ENCODE measurements around the gene SHE. TPM values are rescaled to one million over a fixed set of nuclear protein-coding genes. Genes with fewer than 3 reads are reported as not detected.
"Not testable (repeated sequence)": the region's sequence is repeated elsewhere in the genome, so short reads cannot be mapped to it uniquely, and the experiment has no call there.

The SHE gene
- total and polyA plus RNA-seq, 9 donors: 7.3 to 10.4 (median 8.4) TPM

GRCh38 chr1:154539486-154540483 lies 37.6 kb upstream of the SHE start:
- 77% methylated on average over 4 of the region's 9 CpGs for WGBS (ENCODE audit: insufficient coverage)
- H3K36me3 ChIP-seq (ENCODE audit: control insufficient read depth, insufficient read depth, low read length): no peaks in the 10 kb centered on the region
- no peak overlapping the region for H3K4me3 ChIP-seq (ENCODE audit: low read length)

GRCh38 chr1:154536570-154536969 lies 34.4 kb upstream of the SHE start:
- H3K27me3 ChIP-seq (ENCODE audit: control insufficient read depth, insufficient read depth, low read length): peaks cover 13% of the 10 kb centered on the region
- 69% methylated on average over 6 of the region's 7 CpGs for WGBS (ENCODE audit: insufficient coverage)
- H3K36me3 ChIP-seq (ENCODE audit: control insufficient read depth, insufficient read depth, low read length): no peaks in the 10 kb centered on the region
- no peak overlapping the region for H3K4me3 ChIP-seq (ENCODE audit: low read length)
- DNase-seq: no peak
- no peak overlapping the region for H3K27ac ChIP-seq (ENCODE audit: low read length)
- H3K9me3 ChIP-seq (replicated peaks; ENCODE audit: control insufficient read depth, low read depth, low read length): peaks cover 2% of the 10 kb centered on the region
- no peaks in the 10 kb centered on the region for H3K4me1 ChIP-seq (ENCODE audit: control insufficient read depth, insufficient read depth, low read length)

More at GRCh38 chr1:154539486-154540483, 37.6 kb upstream of the SHE start:
- Histone ChIP-seq H3K9me3 (replicated peaks; ENCODE audit: control insufficient read depth, low read depth, low read length) (peaks cover 2% of the 10 kb centered on the region), H3K4me1 (ENCODE audit: control insufficient read depth, insufficient read depth, low read length) (no peaks in the 10 kb centered on the region), H3K27ac (ENCODE audit: low read length) (no peak overlapping the region), H3K27me3 (ENCODE audit: control insufficient read depth, insufficient read depth, low read length) (peaks cover 17% of the 10 kb centered on the region)
- DNase-seq: no peak

- 48% methylated on average over 4 of the region's 11 CpGs for whole genome bisulfite sequencing (ENCODE audit: insufficient coverage)
- no peak overlapping the region for H3K4me3 ChIP-seq (ENCODE audit: low read length)
- H3K27ac ChIP-seq (ENCODE audit: low read length): no peak overlapping the region
- peaks cover 9% of the 10 kb centered on the region for H3K27me3 ChIP-seq (ENCODE audit: control insufficient read depth, insufficient read depth, low read length)
- H3K36me3 ChIP-seq (ENCODE audit: control insufficient read depth, insufficient read depth, low read length): no peaks in the 10 kb centered on the region
- peaks cover 2% of the 10 kb centered on the region for H3K9me3 ChIP-seq (replicated peaks; ENCODE audit: control insufficient read depth, low read depth, low read length)
- DNase-seq: no peak
- no peaks in the 10 kb centered on the region for H3K4me1 ChIP-seq (ENCODE audit: control insufficient read depth, insufficient read depth, low read length)
These were observed 32.0 kb upstream of the SHE start for GRCh38 chr1:154533952-154534844.

GRCh38 chr1:154531950-154532349 lies 29.7 kb upstream of the SHE start:
- H3K4me3 ChIP-seq (ENCODE audit: low read length); H3K27ac ChIP-seq (ENCODE audit: low read length); DNase-seq; H3K4me1 ChIP-seq (ENCODE audit: control insufficient read depth, insufficient read depth, low read length); H3K9me3 ChIP-seq (replicated peaks; ENCODE audit: control insufficient read depth, low read depth, low read length); H3K36me3 ChIP-seq (ENCODE audit: control insufficient read depth, insufficient read depth, low read length); H3K27me3 ChIP-seq (ENCODE audit: control insufficient read depth, insufficient read depth, low read length): not testable (repeated sequence)
- WGBS (ENCODE audit: insufficient coverage): 91% methylated on average over 12 of the region's 13 CpGs

- Histone ChIP-seq H3K27ac (ENCODE audit: low read length) (no peak overlapping the region), H3K4me3 (ENCODE audit: low read length) (no peak overlapping the region), H3K9me3 (replicated peaks; ENCODE audit: control insufficient read depth, low read depth, low read length) (no peaks in the 10 kb centered on the region), H3K36me3 (ENCODE audit: control insufficient read depth, insufficient read depth, low read length) (no peaks in the 10 kb centered on the region), H3K27me3 (ENCODE audit: control insufficient read depth, insufficient read depth, low read length) (no peaks in the 10 kb centered on the region), H3K4me1 (ENCODE audit: control insufficient read depth, insufficient read depth, low read length) (no peaks in the 10 kb centered on the region)
- WGBS (ENCODE audit: insufficient coverage): no CpG with 5 or more reads among the region's 6 CpGs
- no peak for DNase-seq
These were observed 27.1 kb upstream of the SHE start for GRCh38 chr1:154529308-154529707.

GRCh38 chr1:154527192-154527591 lies 25.0 kb upstream of the SHE start:
- H3K27ac ChIP-seq (ENCODE audit: low read length): no peak overlapping the region
- H3K4me3 ChIP-seq (ENCODE audit: low read length): no peak overlapping the region
- H3K9me3 ChIP-seq (replicated peaks; ENCODE audit: control insufficient read depth, low read depth, low read length): no peaks in the 10 kb centered on the region
- no peak for DNase-seq
- peaks cover 5% of the 10 kb centered on the region for H3K27me3 ChIP-seq (ENCODE audit: control insufficient read depth, insufficient read depth, low read length)
- 73% methylated on average over 2 of the region's 6 CpGs for WGBS (ENCODE audit: insufficient coverage)
- H3K36me3 ChIP-seq (ENCODE audit: control insufficient read depth, insufficient read depth, low read length): no peaks in the 10 kb centered on the region
- H3K4me1 ChIP-seq (ENCODE audit: control insufficient read depth, insufficient read depth, low read length): no peaks in the 10 kb centered on the region

GRCh38 chr1:154524881-154525280 lies 22.7 kb upstream of the SHE start:
- Histone ChIP-seq H3K4me3 (ENCODE audit: low read length) (no peak overlapping the region), H3K4me1 (ENCODE audit: control insufficient read depth, insufficient read depth, low read length) (no peaks in the 10 kb centered on the region), H3K9me3 (replicated peaks; ENCODE audit: control insufficient read depth, low read depth, low read length) (no peaks in the 10 kb centered on the region), H3K27me3 (ENCODE audit: control insufficient read depth, insufficient read depth, low read length) (peaks cover 10% of the 10 kb centered on the region), H3K36me3 (ENCODE audit: control insufficient read depth, insufficient read depth, low read length) (no peaks in the 10 kb centered on the region), H3K27ac (ENCODE audit: low read length) (no peak overlapping the region)
- peak; percentile 19 for DNase-seq

- no peaks in the 10 kb centered on the region for H3K36me3 ChIP-seq (ENCODE audit: control insufficient read depth, insufficient read depth, low read length)
- 54% methylated on average over 2 of the region's 3 CpGs for WGBS (ENCODE audit: insufficient coverage)
- H3K27ac ChIP-seq (ENCODE audit: low read length): no peak overlapping the region
- DNase-seq: no peak
- no peak overlapping the region for H3K4me3 ChIP-seq (ENCODE audit: low read length)
- peaks cover 10% of the 10 kb centered on the region for H3K27me3 ChIP-seq (ENCODE audit: control insufficient read depth, insufficient read depth, low read length)
- H3K4me1 ChIP-seq (ENCODE audit: control insufficient read depth, insufficient read depth, low read length): no peaks in the 10 kb centered on the region
- H3K9me3 ChIP-seq (replicated peaks; ENCODE audit: control insufficient read depth, low read depth, low read length): no peaks in the 10 kb centered on the region
These were observed 19.5 kb upstream of the SHE start for GRCh38 chr1:154521695-154522094.

- H3K9me3 ChIP-seq (replicated peaks; ENCODE audit: control insufficient read depth, low read depth, low read length): no peaks in the 10 kb centered on the region
- peaks cover 10% of the 10 kb centered on the region for H3K27me3 ChIP-seq (ENCODE audit: control insufficient read depth, insufficient read depth, low read length)
- H3K27ac ChIP-seq (ENCODE audit: low read length): no peak overlapping the region
- DNase-seq: peak; percentile 17
- no CpG with 5 or more reads among the region's 3 CpGs for WGBS (ENCODE audit: insufficient coverage)
- H3K4me1 ChIP-seq (ENCODE audit: control insufficient read depth, insufficient read depth, low read length): no peaks in the 10 kb centered on the region
- no peaks in the 10 kb centered on the region for H3K36me3 ChIP-seq (ENCODE audit: control insufficient read depth, insufficient read depth, low read length)
- H3K4me3 ChIP-seq (ENCODE audit: low read length): no peak overlapping the region
These were observed 18.1 kb upstream of the SHE start for GRCh38 chr1:154520333-154520732.

- 59% methylated on average over 5 of the region's 9 CpGs for WGBS (ENCODE audit: insufficient coverage)
- Histone ChIP-seq H3K27me3 (ENCODE audit: control insufficient read depth, insufficient read depth, low read length) (peaks cover 10% of the 10 kb centered on the region), H3K4me1 (ENCODE audit: control insufficient read depth, insufficient read depth, low read length) (no peaks in the 10 kb centered on the region), H3K9me3 (replicated peaks; ENCODE audit: control insufficient read depth, low read depth, low read length) (no peaks in the 10 kb centered on the region), H3K27ac (ENCODE audit: low read length) (no peak overlapping the region), H3K4me3 (ENCODE audit: low read length) (no peak overlapping the region), H3K36me3 (ENCODE audit: control insufficient read depth, insufficient read depth, low read length) (no peaks in the 10 kb centered on the region)
- peak; percentile 26 for DNase-seq
These were observed 17.4 kb upstream of the SHE start for GRCh38 chr1:154519591-154519991.

All from muscle of leg (tissue), 11 donors.